Ammon's horn (tissue), 1 donor: ENCODE data around the gene CDH10.

Experiments
- DNase-seq: peaks from one replicate; pipeline ENCODE4 v3.0.0-alpha.2; 2016; ENCODE audit warnings: low spot score

CDH10 gene

DNA sequence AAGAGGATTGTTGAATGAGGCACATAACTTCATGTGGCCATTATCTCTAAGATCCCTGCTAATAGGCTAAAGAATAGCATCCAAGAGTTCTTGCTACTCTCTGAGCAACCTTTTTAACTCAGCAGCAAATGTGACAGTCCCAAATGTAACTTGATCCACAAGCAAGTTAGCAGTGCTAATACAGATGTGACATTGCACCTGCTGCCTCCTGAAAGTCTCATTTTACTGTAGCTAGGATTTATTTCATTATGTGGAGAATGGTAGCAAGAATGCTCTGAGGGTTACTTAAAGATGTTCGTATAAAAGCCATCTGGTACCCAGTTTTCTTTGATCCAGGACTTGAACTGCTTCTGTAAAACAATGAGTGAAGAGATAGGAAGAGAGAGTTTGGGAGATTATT, 45.8 kb downstream of the CDH10 start:
- DNase-seq: no peak

- DNase-seq: no peak
These were observed 49.4 kb downstream of the CDH10 start for GRCh38 chr5:24595329-24595728.

DNA sequence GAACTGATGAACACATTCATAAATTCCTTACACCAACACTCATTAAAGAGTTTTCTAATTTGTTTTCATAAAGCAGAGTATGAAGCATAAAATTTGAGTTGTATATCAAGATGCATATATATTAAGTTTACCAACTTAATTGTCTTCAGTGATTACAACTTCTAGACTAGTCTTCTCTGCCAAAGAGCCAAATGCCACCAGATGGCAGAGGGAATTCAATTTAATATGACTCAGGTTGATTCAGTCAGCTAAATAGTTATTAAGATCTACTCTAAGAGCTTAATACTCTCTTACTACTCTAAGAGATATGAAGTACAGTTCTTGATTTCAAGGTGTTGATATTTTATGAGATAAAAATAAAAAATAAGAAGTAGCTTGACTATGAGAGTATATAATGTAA, 53.4 kb downstream of the CDH10 start:
- DNase-seq: no peak

DNA sequence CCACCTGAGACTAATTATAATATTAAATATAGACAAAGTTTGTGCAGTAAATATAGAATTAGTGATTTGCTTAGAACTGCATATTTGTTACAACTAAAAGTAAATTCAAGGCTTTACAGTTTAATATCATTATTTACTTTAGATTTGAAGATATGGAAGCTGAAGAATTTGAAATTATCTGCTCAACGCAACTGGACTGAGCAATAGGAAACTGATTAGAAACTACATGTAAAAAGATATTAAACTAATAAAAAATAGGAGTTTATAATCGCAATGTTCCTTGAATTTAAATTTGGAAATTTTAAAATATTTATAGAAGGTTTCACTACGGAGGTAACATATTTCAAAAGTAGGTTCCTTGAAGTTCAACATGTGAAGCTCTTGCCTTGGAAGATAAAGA, 55.2 kb downstream of the CDH10 start:
- DNase-seq: no peak

GRCh38 chr5:24585751-24586150, 59.0 kb downstream of the CDH10 start:
- DNase-seq: no peak

DNA sequence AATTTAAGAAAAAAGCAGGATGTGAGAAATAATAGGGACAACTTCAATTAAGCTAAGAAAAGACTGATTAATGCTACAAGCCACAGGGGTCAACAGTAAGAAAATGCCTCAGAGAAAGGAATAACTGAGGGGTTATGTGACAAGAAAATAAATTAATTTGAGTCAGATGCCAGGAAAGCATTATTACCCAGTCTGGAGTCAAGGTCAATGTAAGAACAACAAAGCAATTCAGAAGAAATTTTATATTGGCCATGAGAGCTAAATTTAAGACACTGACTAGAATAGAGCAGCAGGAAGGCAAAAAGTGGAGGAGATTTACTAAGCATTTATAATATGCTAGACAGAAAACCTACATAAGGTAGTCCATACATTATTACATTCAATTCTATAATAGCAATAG, 73.5 kb downstream of the CDH10 start:
- no peak for DNase-seq

DNA sequence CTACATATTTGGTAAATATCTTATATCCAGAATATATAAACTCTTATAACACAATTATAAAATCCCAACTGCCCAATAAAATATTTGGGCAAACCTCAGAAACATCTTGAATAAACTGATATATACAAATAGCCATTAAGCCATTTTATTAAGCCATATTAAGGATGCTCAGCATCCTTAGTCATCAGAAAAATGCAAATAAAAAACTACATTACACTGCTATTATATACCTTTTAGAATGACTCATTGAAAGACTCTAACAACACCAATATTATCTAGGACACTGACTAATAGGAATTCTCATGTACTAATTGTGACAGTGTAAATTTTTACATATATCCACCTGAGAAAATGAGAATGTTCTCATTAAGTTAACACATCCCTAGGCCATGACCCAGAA, 77.8 kb downstream of the CDH10 start:
- no peak for DNase-seq

DNA sequence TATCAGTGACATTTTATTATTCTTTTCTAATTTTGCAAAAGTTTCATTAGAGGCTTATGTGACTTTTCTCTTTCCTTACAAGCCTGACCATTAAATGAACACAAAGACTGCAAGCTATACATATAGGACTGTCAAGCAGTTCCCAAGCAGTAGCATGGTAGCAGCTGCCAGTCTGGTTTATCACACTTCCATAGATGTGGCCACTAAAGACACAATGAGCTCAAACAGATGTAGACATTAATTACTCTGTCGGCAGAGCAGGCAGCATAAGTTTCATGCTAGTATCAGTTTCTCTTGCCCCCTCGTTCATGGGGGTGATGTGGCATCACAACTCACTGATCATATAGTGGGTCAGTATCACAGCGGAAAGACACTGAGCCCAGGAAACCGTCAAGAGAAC, 89.5 kb downstream of the CDH10 start:
- no peak for DNase-seq

DNA sequence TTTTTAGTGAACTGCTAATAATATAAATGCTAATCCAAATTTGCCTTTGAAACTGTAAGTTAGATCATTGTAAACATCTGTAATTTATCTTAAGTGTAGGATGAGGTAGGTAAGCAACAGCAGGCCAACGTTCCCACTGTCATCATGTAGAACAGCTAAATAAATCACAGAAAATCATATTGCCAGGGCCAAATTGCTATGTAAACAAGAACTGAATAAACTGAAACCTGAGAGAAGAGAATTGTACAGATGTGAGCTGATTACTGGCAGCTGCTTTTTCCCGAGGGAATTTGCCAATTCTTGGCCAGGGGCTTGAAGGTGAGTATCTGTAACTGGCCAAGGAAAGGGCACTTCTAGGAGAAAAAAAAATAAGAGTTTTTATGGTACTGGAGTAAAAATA, 97.6 kb downstream of the CDH10 start:
- DNase-seq: no peak

GRCh38 chr5:24539613-24540012, 105.2 kb downstream of the CDH10 start:
- no peak for DNase-seq

DNA sequence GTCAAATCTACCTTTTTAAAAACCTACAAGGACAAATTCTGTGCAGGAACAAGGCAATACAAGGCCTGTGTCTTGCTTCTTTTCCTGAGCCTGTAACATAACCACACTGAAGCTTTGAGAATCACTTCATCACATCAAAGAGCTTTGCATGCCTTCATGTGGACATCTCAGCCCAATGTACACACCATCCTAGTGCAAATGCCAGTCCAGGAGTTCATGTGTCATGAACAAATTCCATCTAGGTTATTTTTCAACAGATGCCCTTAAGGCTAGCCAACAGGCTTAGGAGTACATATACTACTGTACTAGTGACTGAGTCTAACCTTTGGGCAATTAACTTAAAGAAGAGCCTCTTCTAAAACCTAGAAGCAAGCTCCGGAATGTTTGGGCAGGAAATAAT, 106.4 kb downstream of the CDH10 start:
- DNase-seq: no peak

DNA sequence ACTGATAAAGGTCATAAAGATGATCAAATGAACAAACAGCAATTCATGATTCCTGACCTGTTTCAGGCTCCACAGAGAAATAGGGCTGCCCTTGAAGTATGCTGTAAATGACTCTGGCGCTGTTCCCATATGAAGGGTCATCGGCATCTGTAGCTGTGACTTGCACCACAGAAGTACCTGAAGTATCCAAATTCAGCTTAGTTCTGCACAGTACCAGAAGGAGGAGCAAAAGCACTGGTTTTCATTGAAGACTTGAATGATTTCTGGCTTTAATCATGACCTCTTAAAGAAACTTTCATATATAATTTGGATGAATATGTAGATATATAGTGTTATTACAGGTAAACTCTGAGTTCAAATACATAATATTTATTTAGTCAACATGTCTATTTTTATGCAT, 109.1 kb downstream of the CDH10 start:
- DNase-seq: no peak

GRCh38 chr5:24530906-24531305, 113.9 kb downstream of the CDH10 start:
- no peak for DNase-seq

DNA sequence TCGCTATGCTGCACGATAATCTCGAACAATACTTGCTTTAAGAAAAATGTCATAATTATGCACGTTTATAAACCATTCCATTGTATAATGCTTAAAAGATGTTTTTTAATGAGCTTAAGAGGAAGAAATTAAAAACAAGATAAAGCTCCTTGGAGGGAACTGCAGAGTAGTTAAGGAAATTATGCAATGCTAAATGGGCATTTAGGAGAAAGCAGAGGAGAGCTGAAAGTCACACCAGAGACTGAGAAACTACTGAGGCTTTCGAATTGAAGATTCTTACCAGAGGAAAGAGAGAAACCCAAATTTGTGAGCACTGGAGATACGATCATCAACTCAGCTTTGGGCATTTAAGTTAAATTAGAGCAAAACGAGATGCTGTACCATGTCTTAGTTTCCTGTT, 119.4 kb downstream of the CDH10 start:
- no peak for DNase-seq

DNA sequence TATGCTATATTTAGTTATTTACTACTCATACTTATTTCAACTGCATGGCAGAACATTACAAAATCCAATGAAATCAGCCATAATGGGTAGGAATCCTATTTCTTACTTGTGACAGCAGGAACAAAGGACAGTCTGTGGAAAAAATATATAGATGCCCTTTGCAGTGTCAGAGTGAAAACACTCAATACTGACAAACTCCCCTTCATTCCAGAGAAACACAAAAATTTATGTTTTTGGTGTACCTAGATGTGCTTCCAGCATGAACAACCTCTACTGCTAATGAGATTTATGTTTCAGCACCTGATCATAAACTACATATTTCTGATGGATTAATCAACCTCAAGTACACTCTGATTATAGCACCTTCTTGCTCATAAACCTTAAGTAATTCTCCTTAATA, 132.4 kb downstream of the CDH10 start:
- no peak for DNase-seq

DNA sequence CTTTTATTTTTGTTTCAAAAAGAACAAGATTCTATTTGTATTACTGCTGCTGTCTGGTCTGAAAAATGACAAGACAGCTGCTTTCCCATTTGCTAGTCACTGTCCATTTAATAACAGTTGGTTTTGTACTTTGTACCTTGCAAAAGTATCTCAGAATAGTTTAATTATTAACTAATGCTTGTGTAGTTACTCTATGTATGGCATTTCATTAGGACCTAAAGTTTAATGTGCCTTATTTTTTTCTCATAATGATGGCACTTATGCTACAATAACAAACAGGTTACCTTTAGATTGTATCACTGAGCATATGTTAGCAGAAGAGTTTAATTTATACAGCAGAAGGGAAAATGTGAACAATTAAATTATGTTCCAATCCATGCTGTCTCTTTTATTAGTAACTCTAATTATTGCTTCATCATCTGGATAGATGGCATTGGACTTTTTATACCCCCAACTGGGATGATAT, 134.2 kb downstream of the CDH10 start:
- no peak for DNase-seq

- DNase-seq: no peak
These were observed 134.8 kb downstream of the CDH10 start for GRCh38 chr5:24509943-24510342.

- no peak for DNase-seq
These were observed 139.5 kb downstream of the CDH10 start for GRCh38 chr5:24505258-24505657.

DNA sequence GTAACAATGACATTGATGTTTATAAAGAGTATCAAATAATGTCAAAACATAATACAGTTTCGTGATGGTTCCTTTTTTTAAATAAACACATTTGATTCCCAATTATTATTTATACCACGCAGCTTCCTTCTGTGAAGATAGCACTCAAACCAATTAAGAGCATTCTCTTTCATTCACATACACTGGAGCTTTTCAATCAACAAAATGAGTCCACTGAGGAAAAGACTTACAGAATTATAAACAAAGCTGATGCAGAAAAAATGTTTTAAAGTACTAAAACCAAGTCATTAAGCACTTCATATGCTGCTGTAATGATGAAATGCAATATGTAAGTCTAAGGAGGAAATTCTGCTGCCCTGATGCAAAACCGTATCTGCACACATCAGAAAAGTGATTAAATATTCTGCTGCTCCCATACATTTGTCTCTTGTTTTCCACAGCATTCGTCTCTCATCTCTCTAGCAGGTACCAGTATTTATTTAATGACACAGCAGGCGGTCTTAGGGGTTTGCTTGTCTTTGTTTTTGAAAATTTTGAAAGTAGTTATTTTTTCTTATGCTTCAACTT, 147.1 kb downstream of the CDH10 start:
- no peak for DNase-seq

GRCh38 chr5:24497145-24497544, 147.6 kb downstream of the CDH10 start:
- DNase-seq: no peak

GRCh38 chr5:24496268-24496667, 148.5 kb downstream of the CDH10 start:
- DNase-seq: no peak

GRCh38 chr5:24492229-24492628, 152.5 kb downstream of the CDH10 start:
- DNase-seq: no peak

DNA sequence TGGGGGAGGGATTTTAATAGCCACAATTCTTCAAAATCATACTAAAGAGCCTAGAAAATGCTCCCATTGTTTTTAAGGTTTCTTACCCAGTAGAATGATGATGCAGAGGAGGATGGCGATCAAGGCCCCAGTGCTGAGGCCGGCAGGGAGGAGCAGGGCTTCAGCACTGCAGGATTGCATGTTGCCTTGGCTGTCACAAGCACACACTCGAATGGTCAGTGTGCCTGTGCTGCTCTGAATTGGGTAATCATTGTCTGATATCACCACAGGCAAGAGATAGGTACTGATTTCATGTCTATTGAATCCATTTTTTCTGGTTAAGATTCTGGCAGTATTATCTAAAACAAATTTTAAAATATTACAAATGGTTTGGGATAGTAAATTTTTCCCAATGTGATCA, 153.3 kb downstream of the CDH10 start:
- DNase-seq: no peak

DNA sequence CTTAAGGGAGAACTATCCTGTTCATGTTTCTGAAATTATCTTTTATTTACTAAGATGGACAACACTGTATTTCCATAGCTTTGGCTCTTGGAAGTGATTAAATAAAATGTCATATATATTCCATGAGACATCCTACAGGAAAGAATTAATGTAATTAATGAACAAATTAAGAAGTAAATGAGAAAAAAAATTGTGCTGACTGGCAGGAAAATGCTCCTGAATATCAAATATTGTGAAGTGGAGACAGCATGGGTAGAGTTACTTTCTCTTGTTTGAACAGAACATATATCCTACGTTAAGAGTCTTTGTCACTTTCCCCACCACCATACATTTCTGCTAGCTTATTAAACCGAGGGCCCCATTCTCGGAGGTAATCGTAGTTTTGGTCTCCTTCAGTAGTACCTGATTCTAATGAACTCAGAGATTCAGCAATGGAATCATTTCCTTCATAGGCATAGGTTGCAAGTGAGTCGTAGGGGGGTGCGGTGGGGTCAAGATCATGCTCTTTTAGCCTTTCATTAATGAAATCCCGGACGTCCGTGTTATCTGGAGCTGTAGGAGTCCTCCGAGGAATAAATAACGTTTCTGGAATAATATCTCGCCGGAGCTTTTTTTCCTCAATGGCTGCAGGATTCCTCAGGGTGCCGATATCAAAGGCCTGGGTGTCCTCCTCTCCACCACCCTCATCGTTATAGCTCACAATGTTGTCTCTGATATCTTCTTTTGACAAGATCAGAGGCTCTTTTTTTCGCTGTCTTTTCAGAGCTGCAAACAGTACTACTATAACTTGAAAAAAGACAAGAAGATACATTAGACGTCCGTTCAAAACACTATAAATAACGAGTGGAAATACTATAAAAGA, 157.2 kb downstream of the CDH10 start:
- DNase-seq: no peak
